ENCODE measurements around the gene SLC19A2.

GRCh38 chr1:169426174-169426705 lies 59.5 kb downstream of the SLC19A2 start:
- TF ChIP-seq CTCF (IDR thresholded peaks at IDR 0.05) (no peak), POLR2A (IDR thresholded peaks at IDR 0.05) (no peak)

Measured in Peyer's patch (tissue), 4 donors.